ENCODE results near the gene UQCR10.

DNA sequence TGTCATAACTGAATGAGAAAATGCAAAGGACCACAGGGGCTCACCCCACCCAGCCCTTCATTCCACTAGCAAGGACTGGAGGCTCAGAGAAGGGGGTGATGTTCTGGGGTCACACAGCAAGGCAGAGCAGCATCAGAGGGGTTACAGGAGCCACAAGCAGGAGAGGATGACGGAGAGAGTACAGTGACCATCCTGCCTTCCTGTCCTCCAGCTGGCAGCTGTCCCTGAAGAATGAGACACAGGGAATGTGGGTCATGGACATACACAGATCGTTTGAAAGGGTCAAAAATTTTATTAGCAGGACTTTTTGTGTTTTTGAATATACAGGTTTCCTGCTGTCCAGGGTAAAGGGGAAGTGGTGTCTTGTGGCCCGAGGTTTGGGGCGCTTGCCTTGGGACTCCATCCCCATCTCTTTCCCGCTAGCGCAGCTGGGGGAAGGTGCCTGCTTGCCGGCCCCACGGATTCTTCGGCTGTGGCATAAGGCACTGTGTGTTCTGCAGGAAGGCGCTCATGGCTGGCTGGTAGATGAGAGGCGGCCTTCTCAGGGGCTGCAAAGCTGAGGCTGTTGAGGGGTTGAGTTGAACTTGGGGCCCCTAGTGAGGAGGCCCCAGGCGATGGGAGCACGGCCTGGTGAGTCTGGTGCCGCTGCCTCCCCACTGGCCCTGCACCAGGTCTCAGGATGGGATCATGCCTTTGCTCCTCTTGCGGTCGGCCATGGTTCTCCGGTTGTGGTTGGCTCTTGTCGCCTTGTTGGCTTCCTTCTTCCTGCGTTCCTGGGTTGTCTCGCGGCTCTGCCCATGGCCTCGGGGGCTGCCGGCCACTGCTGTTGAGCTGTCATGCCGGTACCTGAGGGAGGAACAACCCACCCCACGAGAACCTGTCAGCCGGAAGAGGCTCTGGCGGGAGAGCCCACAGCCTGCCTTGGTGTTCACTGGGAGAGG is 21.4 kb downstream of the UQCR10 start:
- TF ChIP-seq, protein P1, sequence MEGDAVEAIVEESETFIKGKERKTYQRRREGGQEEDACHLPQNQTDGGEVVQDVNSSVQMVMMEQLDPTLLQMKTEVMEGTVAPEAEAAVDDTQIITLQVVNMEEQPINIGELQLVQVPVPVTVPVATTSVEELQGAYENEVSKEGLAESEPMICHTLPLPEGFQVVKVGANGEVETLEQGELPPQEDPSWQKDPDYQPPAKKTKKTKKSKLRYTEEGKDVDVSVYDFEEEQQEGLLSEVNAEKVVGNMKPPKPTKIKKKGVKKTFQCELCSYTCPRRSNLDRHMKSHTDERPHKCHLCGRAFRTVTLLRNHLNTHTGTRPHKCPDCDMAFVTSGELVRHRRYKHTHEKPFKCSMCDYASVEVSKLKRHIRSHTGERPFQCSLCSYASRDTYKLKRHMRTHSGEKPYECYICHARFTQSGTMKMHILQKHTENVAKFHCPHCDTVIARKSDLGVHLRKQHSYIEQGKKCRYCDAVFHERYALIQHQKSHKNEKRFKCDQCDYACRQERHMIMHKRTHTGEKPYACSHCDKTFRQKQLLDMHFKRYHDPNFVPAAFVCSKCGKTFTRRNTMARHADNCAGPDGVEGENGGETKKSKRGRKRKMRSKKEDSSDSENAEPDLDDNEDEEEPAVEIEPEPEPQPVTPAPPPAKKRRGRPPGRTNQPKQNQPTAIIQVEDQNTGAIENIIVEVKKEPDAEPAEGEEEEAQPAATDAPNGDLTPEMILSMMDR (conservative IDR thresholded peaks at IDR 0.05; ENCODE audit: low read depth in 2 of 2), result no peak
- no peak for TF ChIP-seq REST (IDR thresholded peaks at IDR 0.05; ENCODE audit: unreplicated experiment)
